K562 (cell line): ENCODE measurements around the gene TEX30.
"Not testable (repeated sequence)": the region's sequence is repeated elsewhere in the genome, so short reads cannot be mapped to it uniquely, and the experiment has no call there.

Experiments
- ATF7 ChIP-seq: fragments of 450-650 bp; IDR thresholded peaks from 2 replicates; pipeline ENCODE4 v1.7.1; 2014; ENCODE audit warnings: mild to moderate bottlenecking, moderate library complexity
- FOXK1 ChIP-seq: sonication (generic); formaldehyde crosslinking; IDR thresholded peaks from 2 replicates; pipeline ENCODE4 v1.8.0; 2022; ENCODE audit warnings: missing genetic modification reagents, mild to moderate bottlenecking, borderline replicate concordance
- GATAD2A ChIP-seq: fragments of 450-650 bp; IDR thresholded peaks from 2 replicates; pipeline ENCODE4 v1.6.1; 2017
- GTF2F1 ChIP-seq: IDR thresholded peaks from 2 replicates; pipeline ENCODE4 v1.6.1; 2011; ENCODE audit warnings: low read depth, low read length, improper control_type of control experiment
- MXI1 ChIP-seq: IDR thresholded peaks from 2 replicates; pipeline ENCODE4 v1.6.1; 2011; ENCODE audit warnings: low read depth, mild to moderate bottlenecking, improper control_type of control experiment, low read length
- POLR2AphosphoS5 ChIP-seq: IDR thresholded peaks from 2 replicates; pipeline ENCODE4 v1.6.1; 2011; ENCODE audit warnings: mild to moderate bottlenecking, low read depth, low read length, moderate library complexity; ENCODE audit not compliant: control insufficient read depth, insufficient read depth
- SAFB ChIP-seq: fragments of 200-400 bp; formaldehyde crosslinking; IDR thresholded peaks from 2 replicates; pipeline ENCODE4 v1.6.1; 2017; ENCODE audit warnings: low read depth, low read length, borderline replicate concordance
- SUPT5H ChIP-seq: fragments of 450-650 bp; IDR thresholded peaks from 2 replicates; pipeline ENCODE4 v1.6.1; 2016
- ZKSCAN1 ChIP-seq: fragments of 150-350 bp; IDR thresholded peaks from 2 replicates; pipeline ENCODE4 v1.6.1; 2016; ENCODE audit warnings: low read depth, low read length
- TF ChIP-seq, protein P1 (sequence below), 2 experiments: fragments of 450-650 bp; IDR thresholded peaks; 2 replicates each; pipeline ENCODE4 v1.6.1; 2016; ENCODE audit warnings: mild to moderate bottlenecking in 2 of 2, borderline replicate concordance in 1 of 2, low read depth in 1 of 2, moderate library complexity in 1 of 2
- TF ChIP-seq, protein P2 (sequence below): fragments of 250-450 bp; sonication (Bioruptor Pico); IDR thresholded peaks from 2 replicates; pipeline ENCODE4 v1.8.0; 2021; ENCODE audit warnings: borderline replicate concordance, mild to moderate bottlenecking, moderate library complexity; ENCODE audit not compliant: poor library complexity, severe bottlenecking
- TF ChIP-seq, protein P3 (sequence below), 3 experiments: IDR thresholded peaks in 2 of 3; conservative IDR thresholded peaks in 1 of 3; 2 replicates each; pipeline ENCODE4 v1.5.1; 2011 to 2012; ENCODE audit warnings: low read length in 3 of 3, mild to moderate bottlenecking in 3 of 3, control low read depth in 2 of 3, improper control_type of control experiment in 1 of 3, inconsistent platforms in 1 of 3, low read depth in 1 of 3, mixed read lengths in 1 of 3, moderate library complexity in 1 of 3; ENCODE audit not compliant: insufficient read depth in 2 of 3

DNA sequence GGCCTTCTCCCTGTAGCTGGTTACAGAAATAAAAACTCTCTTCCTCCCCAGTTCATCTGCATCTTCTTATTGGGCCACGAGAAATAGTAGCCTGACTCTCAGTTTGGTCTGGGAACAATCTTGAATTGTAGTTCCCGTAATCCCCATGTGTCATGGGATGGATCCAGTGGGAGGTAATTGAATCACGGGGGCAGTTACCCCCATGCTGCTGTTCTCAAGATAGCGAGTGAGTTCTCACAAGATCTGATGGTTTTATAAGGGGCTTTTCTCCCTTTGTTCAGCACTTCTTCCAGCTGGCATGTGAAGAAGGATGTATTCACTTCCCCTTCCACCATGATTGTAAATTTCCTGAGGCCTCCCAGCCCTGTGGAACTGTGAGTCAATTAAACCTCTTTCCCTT lies 7.1 kb upstream of the TEX30 start:
- TF ChIP-seq SAFB; ATF7; ZKSCAN1; GATAD2A; SUPT5H; POLR2AphosphoS5; MXI1; FOXK1 (CRISPR knock-in tag); GTF2F1: not testable (repeated sequence)
- TF ChIP-seq, protein P1, sequence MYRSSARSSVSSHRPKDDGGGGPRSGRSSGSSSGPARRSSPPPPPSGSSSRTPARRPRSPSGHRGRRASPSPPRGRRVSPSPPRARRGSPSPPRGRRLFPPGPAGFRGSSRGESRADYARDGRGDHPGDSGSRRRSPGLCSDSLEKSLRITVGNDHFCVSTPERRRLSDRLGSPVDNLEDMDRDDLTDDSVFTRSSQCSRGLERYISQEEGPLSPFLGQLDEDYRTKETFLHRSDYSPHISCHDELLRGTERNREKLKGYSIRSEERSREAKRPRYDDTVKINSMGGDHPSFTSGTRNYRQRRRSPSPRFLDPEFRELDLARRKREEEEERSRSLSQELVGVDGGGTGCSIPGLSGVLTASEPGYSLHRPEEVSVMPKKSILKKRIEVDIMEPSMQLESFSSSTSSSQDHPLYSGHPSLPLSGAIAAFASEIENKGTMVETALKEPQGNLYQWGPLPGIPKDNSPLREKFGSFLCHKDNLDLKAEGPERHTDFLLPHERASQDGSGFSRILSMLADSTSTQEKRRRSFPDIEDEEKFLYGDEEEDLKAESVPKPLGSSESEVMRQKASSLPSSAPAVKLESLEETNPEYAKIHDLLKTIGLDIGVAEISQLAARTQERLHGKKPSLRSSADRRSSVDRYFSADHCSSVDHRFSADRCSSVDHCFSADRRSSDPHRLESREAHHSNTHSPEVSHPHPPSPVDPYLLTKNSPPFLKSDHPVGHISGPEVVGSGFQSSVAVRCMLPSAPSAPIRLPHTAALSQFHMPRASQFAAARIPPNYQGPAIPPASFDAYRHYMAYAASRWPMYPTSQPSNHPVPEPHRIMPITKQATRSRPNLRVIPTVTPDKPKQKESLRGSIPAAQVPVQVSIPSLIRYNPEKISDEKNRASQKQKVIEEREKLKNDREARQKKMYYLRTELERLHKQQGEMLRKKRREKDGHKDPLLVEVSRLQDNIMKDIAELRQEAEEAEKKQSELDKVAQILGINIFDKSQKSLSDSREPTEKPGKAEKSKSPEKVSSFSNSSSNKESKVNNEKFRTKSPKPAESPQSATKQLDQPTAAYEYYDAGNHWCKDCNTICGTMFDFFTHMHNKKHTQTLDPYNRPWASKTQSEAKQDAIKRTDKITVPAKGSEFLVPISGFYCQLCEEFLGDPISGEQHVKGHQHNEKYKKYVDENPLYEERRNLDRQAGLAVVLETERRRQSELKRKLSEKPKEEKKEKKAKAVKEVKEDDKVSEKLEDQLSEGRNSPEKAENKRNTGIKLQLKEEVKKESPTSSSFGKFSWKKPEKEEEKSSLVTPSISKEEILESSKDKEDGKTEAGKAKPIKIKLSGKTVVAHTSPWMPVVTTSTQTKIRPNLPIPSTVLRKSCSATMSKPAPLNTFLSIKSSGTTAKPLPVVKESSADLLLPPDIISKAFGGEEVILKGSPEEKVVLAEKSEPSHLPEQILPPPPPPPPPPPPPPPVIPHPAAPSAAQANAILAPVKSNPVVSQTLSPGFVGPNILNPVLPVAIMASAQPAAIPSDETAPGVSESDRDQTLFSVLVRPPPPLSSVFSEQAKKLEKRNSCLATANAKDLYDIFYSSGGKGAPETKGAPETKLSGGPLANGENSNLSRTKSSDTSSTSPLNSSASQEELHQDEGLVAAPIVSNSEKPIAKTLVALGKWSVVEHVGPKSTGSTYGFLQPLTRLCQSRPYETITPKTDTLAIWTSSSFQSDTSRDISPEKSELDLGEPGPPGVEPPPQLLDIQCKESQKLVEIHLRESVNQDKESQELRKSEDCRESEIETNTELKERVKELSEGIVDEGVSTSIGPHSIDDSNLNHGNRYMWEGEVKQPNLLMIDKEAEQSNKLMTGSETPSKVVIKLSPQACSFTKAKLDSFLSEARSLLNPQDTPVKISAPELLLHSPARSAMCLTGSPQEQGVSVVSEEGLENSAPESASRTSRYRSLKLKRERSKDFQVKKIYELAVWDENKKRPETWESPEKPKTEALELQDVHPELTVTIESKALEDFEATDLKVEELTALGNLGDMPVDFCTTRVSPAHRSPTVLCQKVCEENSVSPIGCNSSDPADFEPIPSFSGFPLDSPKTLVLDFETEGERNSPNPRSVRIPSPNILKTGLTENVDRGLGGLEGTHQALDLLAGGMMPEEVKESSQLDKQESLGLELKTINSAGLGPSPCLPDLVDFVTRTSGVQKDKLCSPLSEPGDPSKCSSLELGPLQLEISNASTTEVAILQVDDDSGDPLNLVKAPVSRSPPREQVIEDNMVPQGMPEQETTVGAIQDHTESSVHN (IDR thresholded peaks at IDR 0.05; ENCODE audit: borderline replicate concordance in 1 of 2, low read depth in 1 of 2), result not testable (repeated sequence)
- TF ChIP-seq, protein P2, sequence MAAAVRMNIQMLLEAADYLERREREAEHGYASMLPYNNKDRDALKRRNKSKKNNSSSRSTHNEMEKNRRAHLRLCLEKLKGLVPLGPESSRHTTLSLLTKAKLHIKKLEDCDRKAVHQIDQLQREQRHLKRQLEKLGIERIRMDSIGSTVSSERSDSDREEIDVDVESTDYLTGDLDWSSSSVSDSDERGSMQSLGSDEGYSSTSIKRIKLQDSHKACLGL (CRISPR knock-in tag), result not testable (repeated sequence)
- TF ChIP-seq, protein P3, sequence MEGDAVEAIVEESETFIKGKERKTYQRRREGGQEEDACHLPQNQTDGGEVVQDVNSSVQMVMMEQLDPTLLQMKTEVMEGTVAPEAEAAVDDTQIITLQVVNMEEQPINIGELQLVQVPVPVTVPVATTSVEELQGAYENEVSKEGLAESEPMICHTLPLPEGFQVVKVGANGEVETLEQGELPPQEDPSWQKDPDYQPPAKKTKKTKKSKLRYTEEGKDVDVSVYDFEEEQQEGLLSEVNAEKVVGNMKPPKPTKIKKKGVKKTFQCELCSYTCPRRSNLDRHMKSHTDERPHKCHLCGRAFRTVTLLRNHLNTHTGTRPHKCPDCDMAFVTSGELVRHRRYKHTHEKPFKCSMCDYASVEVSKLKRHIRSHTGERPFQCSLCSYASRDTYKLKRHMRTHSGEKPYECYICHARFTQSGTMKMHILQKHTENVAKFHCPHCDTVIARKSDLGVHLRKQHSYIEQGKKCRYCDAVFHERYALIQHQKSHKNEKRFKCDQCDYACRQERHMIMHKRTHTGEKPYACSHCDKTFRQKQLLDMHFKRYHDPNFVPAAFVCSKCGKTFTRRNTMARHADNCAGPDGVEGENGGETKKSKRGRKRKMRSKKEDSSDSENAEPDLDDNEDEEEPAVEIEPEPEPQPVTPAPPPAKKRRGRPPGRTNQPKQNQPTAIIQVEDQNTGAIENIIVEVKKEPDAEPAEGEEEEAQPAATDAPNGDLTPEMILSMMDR (IDR thresholded peaks at IDR 0.05 in 2 of 3, conservative IDR thresholded peaks at IDR 0.05 in 1 of 3; ENCODE audit: insufficient read depth in 2 of 3, low read depth in 1 of 3, low read length in 3 of 3), result not testable (repeated sequence)
